Measurements from ENCODE around the gene C7orf57.

C7orf57 gene

GRCh38 chr7:48084727-48085432 lies 49.5 kb downstream of the C7orf57 start:
- H3K4me3 ChIP-seq (ENCODE audit: extremely low read depth, insufficient read depth, low read length, poor library complexity, severe bottlenecking), result no peak overlapping the region
- 60 to 68% methylated on average over 6 to 9 of the region's 9 CpGs for WGBS, 2 experiments (ENCODE audit: insufficient coverage in 2 of 2)
- peaks cover 50% of the 10 kb centered on the region for H3K4me1 ChIP-seq (ENCODE audit: control insufficient read depth, insufficient read depth, low read length, poor library complexity, severe bottlenecking)
- no peaks in the 10 kb centered on the region for H3K36me3 ChIP-seq (ENCODE audit: control insufficient read depth, insufficient read depth, low read length)
- H3K27ac ChIP-seq (ENCODE audit: low read depth, low read length, severe bottlenecking), result peak overlapping the region; percentile 97
- no peaks in the 10 kb centered on the region for H3K9me3 ChIP-seq (ENCODE audit: control insufficient read depth, low read length)

- peaks cover 50% of the 10 kb centered on the region for H3K4me1 ChIP-seq (ENCODE audit: control insufficient read depth, insufficient read depth, low read length, poor library complexity, severe bottlenecking)
- H3K4me3 ChIP-seq (ENCODE audit: extremely low read depth, insufficient read depth, low read length, poor library complexity, severe bottlenecking), result no peak overlapping the region
- no peaks in the 10 kb centered on the region for H3K9me3 ChIP-seq (ENCODE audit: control insufficient read depth, low read length)
- 86 to 100% methylated on average over 1 of the region's 1 CpG for WGBS, 2 experiments (ENCODE audit: insufficient coverage in 2 of 2)
- H3K36me3 ChIP-seq (ENCODE audit: control insufficient read depth, insufficient read depth, low read length), result no peaks in the 10 kb centered on the region
- peak overlapping the region; percentile 97 for H3K27ac ChIP-seq (ENCODE audit: low read depth, low read length, severe bottlenecking)
Measured at GRCh38 chr7:48085433-48085791, 50.1 kb downstream of the C7orf57 start.

DNA sequence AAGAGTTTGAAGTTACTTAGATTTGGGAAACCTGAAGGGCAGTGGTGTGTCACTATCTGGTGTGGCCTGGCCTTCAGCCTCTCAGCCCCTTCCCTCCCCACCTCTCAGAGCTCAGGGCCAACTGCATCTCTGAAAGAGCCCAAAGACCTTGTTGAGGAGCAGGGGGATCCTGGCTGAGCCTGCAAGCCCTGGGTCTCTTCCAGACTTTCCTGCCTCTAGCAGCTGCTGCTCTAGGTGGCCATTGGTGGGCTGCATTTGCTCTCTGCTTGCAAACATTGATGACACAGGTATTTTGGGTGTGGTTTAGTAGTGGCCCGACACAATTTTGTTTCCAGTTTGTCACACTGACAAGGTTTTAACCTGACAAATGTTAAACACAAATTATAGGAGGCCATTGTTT lies 50.6 kb downstream of the C7orf57 start:
- H3K4me3 ChIP-seq (ENCODE audit: extremely low read depth, insufficient read depth, low read length, poor library complexity, severe bottlenecking), result no peak overlapping the region
- H3K4me1 ChIP-seq (ENCODE audit: control insufficient read depth, insufficient read depth, low read length, poor library complexity, severe bottlenecking), result peaks cover 50% of the 10 kb centered on the region
- WGBS, 2 experiments (ENCODE audit: insufficient coverage in 2 of 2), result no CpG with 5 or more reads among the region's 1 CpG
- H3K27ac ChIP-seq (ENCODE audit: low read depth, low read length, severe bottlenecking), result peak overlapping the region; percentile 97
- no peaks in the 10 kb centered on the region for H3K9me3 ChIP-seq (ENCODE audit: control insufficient read depth, low read length)
- H3K36me3 ChIP-seq (ENCODE audit: control insufficient read depth, insufficient read depth, low read length), result peaks cover 3% of the 10 kb centered on the region

GRCh38 chr7:48087349-48087748 lies 52.0 kb downstream of the C7orf57 start:
- Histone ChIP-seq H3K27ac (ENCODE audit: low read depth, low read length, severe bottlenecking) (peak overlapping the region; percentile 26), H3K36me3 (ENCODE audit: control insufficient read depth, insufficient read depth, low read length) (peaks cover 17% of the 10 kb centered on the region), H3K9me3 (ENCODE audit: control insufficient read depth, low read length) (no peaks in the 10 kb centered on the region), H3K4me3 (ENCODE audit: extremely low read depth, insufficient read depth, low read length, poor library complexity, severe bottlenecking) (no peak overlapping the region), H3K4me1 (ENCODE audit: control insufficient read depth, insufficient read depth, low read length, poor library complexity, severe bottlenecking) (peaks cover 62% of the 10 kb centered on the region)
- WGBS, 2 experiments (ENCODE audit: insufficient coverage in 2 of 2), result 85 to 92% methylated on average over 7 of the region's 7 CpGs

DNA sequence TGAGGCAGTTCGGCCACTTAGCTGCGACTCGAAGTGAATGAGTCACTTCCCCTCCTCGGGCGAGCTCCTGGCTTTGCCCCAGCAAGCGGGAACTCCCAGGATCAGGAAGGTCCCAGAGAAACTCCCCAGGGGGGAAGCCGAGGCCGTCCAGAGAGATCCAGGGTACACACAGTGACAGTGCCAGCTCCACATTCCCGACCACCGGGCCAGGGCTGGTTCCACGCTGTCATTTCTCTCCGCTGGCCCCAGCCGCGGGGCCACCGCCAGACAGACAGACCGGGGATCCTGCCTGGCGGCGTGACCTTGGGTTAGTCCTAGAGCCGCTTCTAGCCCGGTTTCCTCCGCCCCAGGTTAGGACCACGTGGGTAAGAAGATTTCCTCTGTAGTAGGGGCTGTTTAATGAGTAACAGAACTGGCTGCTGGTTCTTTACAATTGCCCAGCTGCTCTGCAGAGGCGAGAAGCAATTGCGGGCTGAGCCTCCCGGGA lies 53.3 kb downstream of the C7orf57 start:
- 0 to 1% methylated on average over 21 of the region's 25 CpGs for WGBS, 2 experiments (ENCODE audit: insufficient coverage in 2 of 2)
- Histone ChIP-seq H3K36me3 (ENCODE audit: control insufficient read depth, insufficient read depth, low read length) (peaks cover 29% of the 10 kb centered on the region), H3K9me3 (ENCODE audit: control insufficient read depth, low read length) (no peaks in the 10 kb centered on the region), H3K4me1 (ENCODE audit: control insufficient read depth, insufficient read depth, low read length, poor library complexity, severe bottlenecking) (peaks cover 56% of the 10 kb centered on the region), H3K4me3 (ENCODE audit: extremely low read depth, insufficient read depth, low read length, poor library complexity, severe bottlenecking) (peak overlapping the region; percentile 79), H3K27ac (ENCODE audit: low read depth, low read length, severe bottlenecking) (peak overlapping the region; percentile 98)

DNA sequence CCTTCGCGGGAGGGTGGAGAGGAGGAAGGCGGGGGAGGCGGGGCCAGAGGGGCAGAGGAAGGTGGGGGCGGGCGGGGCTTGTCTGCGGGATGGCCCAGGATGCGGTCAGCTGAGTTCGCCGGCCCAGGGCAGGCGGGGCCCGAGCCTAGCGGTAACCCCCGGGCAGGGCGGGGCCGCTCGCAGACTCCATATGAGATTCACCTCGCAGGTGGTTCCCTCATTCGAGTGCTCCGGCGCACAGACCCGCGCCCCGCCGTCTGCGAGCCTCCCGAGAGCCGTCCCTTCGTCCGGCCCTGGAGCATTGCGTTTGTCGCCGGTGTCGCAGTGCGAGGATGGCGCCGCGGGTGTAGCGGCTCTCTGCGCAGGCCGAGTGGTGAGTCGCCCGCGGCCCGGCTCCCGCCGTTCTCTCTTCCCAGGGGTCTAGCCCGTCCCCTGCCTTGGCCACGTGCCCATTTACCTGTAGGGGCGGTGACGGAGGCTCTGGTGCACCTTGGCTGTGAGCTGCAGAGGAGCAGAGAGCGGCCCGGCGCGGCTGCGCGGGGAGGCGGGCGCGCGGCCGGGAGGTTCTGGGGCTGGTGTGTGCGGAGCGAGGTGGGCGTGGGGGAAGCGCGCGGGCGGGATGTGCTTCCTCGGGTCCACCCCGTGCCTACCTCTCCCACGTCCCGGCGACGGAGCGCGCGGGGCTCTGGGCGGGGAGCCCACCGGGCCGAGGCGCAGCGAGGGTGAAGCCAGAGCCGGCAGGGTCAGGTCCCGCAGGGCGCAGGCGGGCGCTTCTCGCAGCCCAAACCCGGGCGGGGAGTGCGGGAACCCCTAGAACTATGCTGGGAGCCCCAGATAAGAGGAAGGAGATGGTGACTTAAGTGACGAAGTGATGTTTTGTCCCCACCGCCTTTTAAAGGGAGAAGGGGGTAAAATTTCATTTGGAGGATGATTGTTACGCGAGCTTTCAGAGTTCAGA lies 54.0 kb downstream of the C7orf57 start, which contains the start of gene UPP1:
Gene UPP1 (plus strand): TSS at position 220 of the 958 bp plus-strand sequence. CDS start 5,519 bp downstream, outside the sequence.
- Histone ChIP-seq H3K36me3 (ENCODE audit: control insufficient read depth, insufficient read depth, low read length) (peaks cover 35% of the 10 kb centered on the region), H3K9me3 (ENCODE audit: control insufficient read depth, low read length) (no peaks in the 10 kb centered on the region), H3K4me1 (ENCODE audit: control insufficient read depth, insufficient read depth, low read length, poor library complexity, severe bottlenecking) (peaks cover 54% of the 10 kb centered on the region), H3K4me3 (ENCODE audit: extremely low read depth, insufficient read depth, low read length, poor library complexity, severe bottlenecking) (peak within 1 kb of the TSS; percentile 79), H3K27ac (ENCODE audit: low read depth, low read length, severe bottlenecking) (peak within 1 kb of the TSS; percentile 98)
- WGBS, 2 experiments (ENCODE audit: insufficient coverage in 2 of 2), result 0 to 1% methylated on average over 33 to 61 of the region's 96 CpGs

DNA sequence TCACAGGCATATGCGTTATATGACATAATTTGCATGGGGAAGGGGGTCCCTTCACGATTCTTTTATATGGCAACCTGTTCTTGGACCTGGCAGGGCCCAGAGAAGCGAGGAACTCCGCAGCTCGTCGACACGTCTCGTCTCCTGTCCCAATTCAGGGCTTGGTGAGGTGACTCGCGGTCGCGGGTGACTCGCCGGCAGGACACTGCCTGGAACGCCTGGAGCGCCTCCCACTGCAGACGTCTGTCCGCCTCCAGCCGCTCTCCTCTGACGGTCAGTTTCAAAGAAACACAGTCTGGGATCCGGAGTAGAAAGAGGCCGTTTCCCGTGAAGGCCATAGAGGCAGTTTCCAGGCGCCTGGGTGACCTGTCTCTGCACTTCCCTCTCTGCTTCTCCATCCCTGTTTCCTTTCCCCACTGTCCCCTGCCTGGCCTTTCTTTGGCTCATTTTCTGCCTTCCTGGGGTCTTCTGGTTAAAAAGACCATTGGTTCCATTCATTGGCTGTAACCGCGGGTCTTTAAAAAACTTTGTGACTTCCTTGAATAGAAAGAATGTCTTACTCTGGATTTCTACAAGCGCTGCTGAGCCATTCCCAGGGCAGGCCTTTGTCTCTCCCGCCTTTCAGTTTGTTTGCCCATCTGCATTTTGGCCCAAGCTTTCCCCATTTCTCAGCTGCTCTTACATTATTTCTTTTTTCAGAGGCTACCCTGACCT lies 54.9 kb downstream of the C7orf57 start:
- Histone ChIP-seq H3K27ac (ENCODE audit: low read depth, low read length, severe bottlenecking) (peak overlapping the region; percentile 62), H3K4me1 (ENCODE audit: control insufficient read depth, insufficient read depth, low read length, poor library complexity, severe bottlenecking) (peaks cover 56% of the 10 kb centered on the region), H3K36me3 (ENCODE audit: control insufficient read depth, insufficient read depth, low read length) (peaks cover 44% of the 10 kb centered on the region), H3K4me3 (ENCODE audit: extremely low read depth, insufficient read depth, low read length, poor library complexity, severe bottlenecking) (peak overlapping the region; percentile 79), H3K9me3 (ENCODE audit: control insufficient read depth, low read length) (no peaks in the 10 kb centered on the region)
- 4 to 5% methylated on average over 28 of the region's 28 CpGs for WGBS, 2 experiments (ENCODE audit: insufficient coverage in 2 of 2)

GRCh38 chr7:48091506-48092433 lies 56.4 kb downstream of the C7orf57 start:
- Histone ChIP-seq H3K36me3 (ENCODE audit: control insufficient read depth, insufficient read depth, low read length) (peaks cover 59% of the 10 kb centered on the region), H3K4me1 (ENCODE audit: control insufficient read depth, insufficient read depth, low read length, poor library complexity, severe bottlenecking) (peaks cover 43% of the 10 kb centered on the region), H3K27ac (ENCODE audit: low read depth, low read length, severe bottlenecking) (no peak overlapping the region), H3K4me3 (ENCODE audit: extremely low read depth, insufficient read depth, low read length, poor library complexity, severe bottlenecking) (no peak overlapping the region), H3K9me3 (ENCODE audit: control insufficient read depth, low read length) (no peaks in the 10 kb centered on the region)
- WGBS, 2 experiments (ENCODE audit: insufficient coverage in 2 of 2), result 87 to 97% methylated on average over 5 of the region's 10 CpGs

DNA sequence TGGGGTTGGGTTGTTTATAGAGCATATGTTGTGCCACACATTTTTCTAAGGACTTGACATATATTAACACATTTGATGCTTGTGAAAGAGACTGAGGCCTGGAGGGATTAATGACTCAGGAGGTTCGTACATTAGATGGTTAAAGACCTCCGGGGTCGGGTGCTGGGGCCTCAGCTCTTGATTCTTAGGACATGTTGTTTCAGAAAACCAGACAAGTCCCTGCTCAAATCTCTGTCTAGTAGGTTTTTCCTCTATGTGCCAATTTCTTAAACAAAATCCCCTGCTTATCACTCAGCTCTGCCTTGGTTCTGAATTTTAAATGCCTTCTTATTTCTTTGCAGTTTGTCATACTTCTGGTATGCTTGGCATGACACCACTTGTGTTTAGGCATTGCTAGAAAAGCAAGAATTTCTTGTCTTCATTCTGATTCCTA lies 59.5 kb downstream of the C7orf57 start:
- Histone ChIP-seq H3K36me3 (ENCODE audit: control insufficient read depth, insufficient read depth, low read length) (peaks cover 90% of the 10 kb centered on the region), H3K4me1 (ENCODE audit: control insufficient read depth, insufficient read depth, low read length, poor library complexity, severe bottlenecking) (peaks cover 26% of the 10 kb centered on the region), H3K27ac (ENCODE audit: low read depth, low read length, severe bottlenecking) (no peak overlapping the region), H3K4me3 (ENCODE audit: extremely low read depth, insufficient read depth, low read length, poor library complexity, severe bottlenecking) (no peak overlapping the region), H3K9me3 (ENCODE audit: control insufficient read depth, low read length) (no peaks in the 10 kb centered on the region)
- WGBS, 2 experiments (ENCODE audit: insufficient coverage in 2 of 2), result 60 to 80% methylated on average over 1 of the region's 3 CpGs

All from mesodermal cell (in vitro differentiated cells).